Suppressor macrophage treated with lipopolysaccharide for 1 hour (primary cell): ENCODE measurements around the gene RAE1.

Source experiments
- DNase-seq, 3 donors: peaks; one replicate each; pipeline ENCODE4 v3.0.0-alpha.2; 2020 to 2022

Gene RAE1

GRCh38 chr20:57401565-57401918, 50.5 kb downstream of the RAE1 start:
- DNase-seq, result no peak

GRCh38 chr20:57402206-57403125, 51.4 kb downstream of the RAE1 start:
- DNase-seq, result no peak

- DNase-seq, result no peak
Measured at GRCh38 chr20:57403216-57403615, 52.2 kb downstream of the RAE1 start.

GRCh38 chr20:57404006-57404405, 53.0 kb downstream of the RAE1 start:
- no peak for DNase-seq

- DNase-seq, result no peak
Measured at GRCh38 chr20:57404419-57405072, 53.5 kb downstream of the RAE1 start.

GRCh38 chr20:57405236-57406016, 54.4 kb downstream of the RAE1 start:
- DNase-seq, result no peak

GRCh38 chr20:57407541-57407956, 56.5 kb downstream of the RAE1 start:
- no peak for DNase-seq

- no peak for DNase-seq
Measured at GRCh38 chr20:57408131-57408530, 57.1 kb downstream of the RAE1 start.

- DNase-seq, result no peak
Measured at GRCh38 chr20:57408536-57409233, 57.6 kb downstream of the RAE1 start.

- DNase-seq, result no peak
Measured at GRCh38 chr20:57409316-57409671, 58.2 kb downstream of the RAE1 start.

GRCh38 chr20:57409672-57410397, 58.8 kb downstream of the RAE1 start:
- DNase-seq, result no peak

GRCh38 chr20:57410398-57410920, 59.4 kb downstream of the RAE1 start:
- DNase-seq, result no peak

- no peak for DNase-seq
Measured at GRCh38 chr20:57410924-57411323, 59.9 kb downstream of the RAE1 start.

GRCh38 chr20:57411406-57412283, 60.6 kb downstream of the RAE1 start:
- DNase-seq, result no peak

GRCh38 chr20:57412347-57413029, 61.4 kb downstream of the RAE1 start:
- no peak for DNase-seq

GRCh38 chr20:57413986-57414385, 62.9 kb downstream of the RAE1 start:
- no peak for DNase-seq

GRCh38 chr20:57414867-57415592, 64.0 kb downstream of the RAE1 start:
- DNase-seq, result no peak

- no peak for DNase-seq
Measured at GRCh38 chr20:57415771-57416170, 64.7 kb downstream of the RAE1 start.

GRCh38 chr20:57416296-57417022, 65.4 kb downstream of the RAE1 start:
- DNase-seq, result no peak
